Psoas muscle (tissue), 8 donors: ENCODE measurements around the gene APC. TPM values are rescaled to one million over a fixed set of nuclear protein-coding genes. Genes with fewer than 3 reads are reported as not detected.
"Not testable (repeated sequence)": the region's sequence is repeated elsewhere in the genome, so short reads cannot be mapped to it uniquely, and the experiment has no call there.

Source experiments
- ATAC-seq, 4 donors: fragments of 200-7000 bp; cut with Tn5 transposase; one replicate each; pipeline ENCODE4 v1.9.1; 2020; ENCODE audit warnings: moderate library complexity in 3 of 4, mild to moderate bottlenecking in 2 of 4
- DNase-seq, 2 donors: peaks; one replicate each; pipeline ENCODE4 v3.0.0-alpha.2; 2020
- H3K27ac ChIP-seq: fragments of 200-600 bp; one replicate; pipeline ENCODE4 v1.8.0; 2022
- H3K27me3 ChIP-seq, 3 donors: fragments of 200-600 bp in 1 of 3; one replicate each; pipeline versions ENCODE4 v1.6.1 to v1.8.0; 2013 to 2022; ENCODE audit warnings: low read length in 2 of 3, mild to moderate bottlenecking in 2 of 3, moderate library complexity in 1 of 3; ENCODE audit not compliant: insufficient read depth in 3 of 3
- H3K36me3 ChIP-seq, 2 donors: fragments of 200-600 bp in 1 of 2; one replicate each; pipeline versions ENCODE4 v1.6.1 to v1.8.0; 2013 to 2022; ENCODE audit warnings: low read depth in 1 of 2, mild to moderate bottlenecking in 1 of 2, moderate library complexity in 1 of 2; ENCODE audit not compliant: insufficient read depth in 1 of 2
- H3K4me1 ChIP-seq: fragments of 200-600 bp; one replicate; pipeline ENCODE4 v1.8.0; 2022
- H3K4me3 ChIP-seq: fragments of 200-600 bp; one replicate; pipeline ENCODE4 v1.8.0; 2022; ENCODE audit warnings: mild to moderate bottlenecking
- H3K9me3 ChIP-seq: fragments of 200-600 bp; one replicate; pipeline ENCODE4 v1.8.0; 2022
- WGBS, 3 donors: extraction: QIAGEN DNeasy Blood & Tissue Kit; methylation state at CpG; one replicate each; pipeline versions ENCODE4 v1.1.6 to v1.1.7; 2013; 5-methylcytosine and 5-hydroxymethylcytosine counted together
- intact Hi-C, 2 donors: fragments of 100-400 bp; cut with DNase I; formaldehyde crosslinking; loops; one replicate each; pipeline versions ENCODE4 v1.11.0 to v1.14.2; 2022
- polyA plus RNA-seq, 3 donors: library from polyadenylated mRNA; stranded (reverse); fragments of 200-250 nt; gene quantifications; one replicate each; pipeline ENCODE4 v1.2.3, GENCODE V29; 2013
- total RNA-seq, 4 donors: library from RNA; stranded (reverse); fragmentation: NEBNext Ultra II Directional in 2 of 4; extraction: Animal tissue kit (Norgen Biotek cat#: 25700) in 2 of 4; gene quantifications; one replicate each; pipeline versions ENCODE4 v1.2.1 to v1.2.4, GENCODE V29; 2021 to 2023
- TF ChIP-seq, protein P1 (sequence below): fragments of 200-600 bp; IDR thresholded peaks from one replicate; pipeline ENCODE4 v1.8.0; 2022; ENCODE audit warnings: antibody characterized with exemption
- donor health status: healthy with polysubstance abuse.
- donor health status: DM: no; HTN: no; CAD: no; lungs with moderate emphysema.
- donor health status: Bipolar disorder and iron deficiency.
- donor health status: healthy.
- donor health status: DM: yes; HTN: yes; CAD: no.
- donor health status: DM: no; HTN: no; CAD: no.
- donor health status: DM: no; HTN: no; CAD: no.
- donor health status: DM: yes; HTN: yes; CAD: no.

Gene APC
- total and polyA plus RNA-seq, 7 donors, result 5.2 to 37.0 (median 27.0) TPM

DNA sequence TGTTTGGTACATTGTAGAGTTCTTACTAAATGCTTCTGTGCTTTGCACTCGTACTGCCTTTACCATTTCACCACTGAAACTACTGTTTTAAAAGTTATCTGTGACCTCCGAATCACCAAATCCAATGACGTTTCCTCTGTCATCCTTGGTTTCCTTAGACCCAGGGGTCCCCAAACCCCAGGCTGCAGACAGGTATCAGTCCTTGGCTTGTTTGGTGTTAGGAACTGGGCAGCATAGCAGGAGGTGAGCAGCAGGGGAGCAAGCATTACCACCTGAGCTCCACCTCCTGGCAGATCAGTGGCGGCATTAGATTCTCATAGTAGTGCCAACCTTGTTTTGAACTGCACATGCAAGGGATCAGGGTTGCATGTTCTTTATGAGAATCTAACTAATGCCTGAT, 26.8 kb upstream of the APC start:
- H3K4me1 ChIP-seq, result peaks cover 35% of the 10 kb centered on the region
- H3K4me3 ChIP-seq, result no peak overlapping the region
- TF ChIP-seq, protein P1, sequence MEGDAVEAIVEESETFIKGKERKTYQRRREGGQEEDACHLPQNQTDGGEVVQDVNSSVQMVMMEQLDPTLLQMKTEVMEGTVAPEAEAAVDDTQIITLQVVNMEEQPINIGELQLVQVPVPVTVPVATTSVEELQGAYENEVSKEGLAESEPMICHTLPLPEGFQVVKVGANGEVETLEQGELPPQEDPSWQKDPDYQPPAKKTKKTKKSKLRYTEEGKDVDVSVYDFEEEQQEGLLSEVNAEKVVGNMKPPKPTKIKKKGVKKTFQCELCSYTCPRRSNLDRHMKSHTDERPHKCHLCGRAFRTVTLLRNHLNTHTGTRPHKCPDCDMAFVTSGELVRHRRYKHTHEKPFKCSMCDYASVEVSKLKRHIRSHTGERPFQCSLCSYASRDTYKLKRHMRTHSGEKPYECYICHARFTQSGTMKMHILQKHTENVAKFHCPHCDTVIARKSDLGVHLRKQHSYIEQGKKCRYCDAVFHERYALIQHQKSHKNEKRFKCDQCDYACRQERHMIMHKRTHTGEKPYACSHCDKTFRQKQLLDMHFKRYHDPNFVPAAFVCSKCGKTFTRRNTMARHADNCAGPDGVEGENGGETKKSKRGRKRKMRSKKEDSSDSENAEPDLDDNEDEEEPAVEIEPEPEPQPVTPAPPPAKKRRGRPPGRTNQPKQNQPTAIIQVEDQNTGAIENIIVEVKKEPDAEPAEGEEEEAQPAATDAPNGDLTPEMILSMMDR, result no peak
- ATAC-seq (no peak), DNase-seq (no peak)
- no peak overlapping the region for H3K27ac ChIP-seq
- no peaks in the 10 kb centered on the region for H3K36me3 ChIP-seq
- WGBS, 3 donors, result 84 to 91% (median 89%) methylated on average over 4 of the region's 4 CpGs
- H3K9me3 ChIP-seq, result no peaks in the 10 kb centered on the region
- H3K27me3 ChIP-seq, result no peaks in the 10 kb centered on the region
- intact Hi-C loops, result no loop called here

DNA sequence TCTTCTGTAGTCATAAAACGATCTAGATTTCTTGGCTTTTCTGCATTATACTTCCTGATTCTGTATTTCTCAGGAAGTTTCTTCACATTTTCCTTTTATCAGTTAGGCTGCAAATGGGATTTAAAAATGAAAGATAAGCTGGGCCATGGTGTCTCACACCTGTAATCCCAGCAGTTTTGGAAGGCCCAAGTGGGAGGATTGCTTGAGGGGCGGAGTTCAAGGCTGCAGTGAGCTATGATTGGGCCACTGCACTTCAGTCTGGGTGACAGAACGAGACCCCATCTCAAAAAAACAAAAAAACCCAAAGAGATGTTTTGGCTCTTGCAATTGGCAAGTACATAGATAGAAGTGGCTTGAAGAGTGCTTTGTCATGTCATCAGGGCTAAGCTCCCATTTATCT, 26.2 kb upstream of the APC start:
- no peak for DNase-seq
- WGBS, 3 donors, result 81 to 89% (median 82%) methylated on average over 3 of the region's 3 CpGs
- Histone ChIP-seq H3K27me3 (no peaks in the 10 kb centered on the region), H3K4me3 (no peak overlapping the region), H3K9me3 (no peaks in the 10 kb centered on the region), H3K27ac (no peak overlapping the region), H3K4me1 (peaks cover 35% of the 10 kb centered on the region), H3K36me3 (no peaks in the 10 kb centered on the region)
- intact Hi-C loops, result no loop called here
- no peak for ATAC-seq
- TF ChIP-seq, protein P1, result no peak

- Histone ChIP-seq H3K4me3 (no peak overlapping the region), H3K4me1 (peaks cover 39% of the 10 kb centered on the region), H3K27me3 (no peaks in the 10 kb centered on the region), H3K27ac (no peak overlapping the region), H3K9me3 (no peaks in the 10 kb centered on the region), H3K36me3 (no peaks in the 10 kb centered on the region)
- TF ChIP-seq, protein P1, result no peak
- ATAC-seq, result no peak
- intact Hi-C loops, result no loop called here
- no peak for DNase-seq
- WGBS, 3 donors, result 83 to 91% (median 85%) methylated on average over 5 of the region's 5 CpGs
Measured at GRCh38 chr5:112713206-112713605, 24.5 kb upstream of the APC start.

GRCh38 chr5:112716895-112717294, 20.8 kb upstream of the APC start:
- 95 to 99% (median 98%) methylated on average over 7 of the region's 7 CpGs for WGBS, 3 donors
- peaks cover 16% of the 10 kb centered on the region for H3K4me1 ChIP-seq
- ATAC-seq, H3K27ac ChIP-seq, intact Hi-C loops, H3K9me3 ChIP-seq, H3K27me3 ChIP-seq, H3K36me3 ChIP-seq, DNase-seq, H3K4me3 ChIP-seq: not testable (repeated sequence)

GRCh38 chr5:112717506-112718082, 20.1 kb upstream of the APC start:
- Histone ChIP-seq H3K27ac (no peak overlapping the region), H3K4me3 (no peak overlapping the region), H3K9me3 (no peaks in the 10 kb centered on the region), H3K36me3 (no peaks in the 10 kb centered on the region), H3K4me1 (peaks cover 17% of the 10 kb centered on the region), H3K27me3 (no peaks in the 10 kb centered on the region)
- 86 to 97% (median 95%) methylated on average over 1 of the region's 1 CpG for WGBS, 3 donors
- ATAC-seq (no peak), DNase-seq (no peak)
- TF ChIP-seq, protein P1, result no peak
- intact Hi-C loops, result no loop called here
